PC-3 (cell line): ENCODE data around the gene SMAD1. TPM values are rescaled to one million over a fixed set of nuclear protein-coding genes. Genes with fewer than 3 reads are reported as not detected.

Source experiments
- ATAC-seq: fragments of 200-7000 bp; cut with Tn5 transposase; 2 replicates; pipeline ENCODE4 v1.9.1; 2020; ENCODE audit warnings: mild to moderate bottlenecking, moderate library complexity
- BruUV-seq: library from RNA; stranded (reverse); fragments of 400-500 nt; replicated peaks from 2 replicates; lab custom pipeline; 2021; lab: Mats Ljungman, UMichigan
- CTCF ChIA-PET: fragments of 300-600 bp; sonication (Branson Sonifier 250); formaldehyde crosslinking; loops from one replicate; lab custom pipeline; 2022; ENCODE audit warnings: antibody characterized with exemption; lab: Charles Lee
- POLR2A ChIA-PET: fragments of 300-600 bp; sonication (Branson Sonifier 250); formaldehyde crosslinking; loops from one replicate; lab custom pipeline; 2022; ENCODE audit warnings: antibody characterized with exemption; ENCODE audit not compliant: unreplicated experiment; lab: Charles Lee
- DNase-seq: peaks from one replicate; pipeline ENCODE4 v3.0.0-alpha.2; 2015
- H2AFZ ChIP-seq: fragments of 300-600 bp; sonication (generic); 2 replicates; pipeline ENCODE4 v1.6.0; 2016; ENCODE audit warnings: antibody characterized with exemption, low read length
- H3F3A ChIP-seq: fragments of 300-600 bp; sonication (generic); one replicate; pipeline ENCODE4 v1.6.0; 2017; ENCODE audit warnings: antibody characterized with exemption, low read length, control low read depth, mild to moderate bottlenecking; ENCODE audit not compliant: unreplicated experiment
- H3K27ac ChIP-seq: fragments of 300-600 bp; sonication (generic); 2 replicates; pipeline ENCODE4 v1.5.1; 2016; ENCODE audit warnings: mild to moderate bottlenecking, low read length
- H3K27me3 ChIP-seq: fragments of 300-600 bp; sonication (generic); 2 replicates; pipeline ENCODE4 v1.6.1; 2016; ENCODE audit warnings: low read length, mixed read lengths
- H3K36me3 ChIP-seq: fragments of 300-600 bp; sonication (generic); 2 replicates; pipeline ENCODE4 v1.6.1; 2016; ENCODE audit warnings: low read depth, mixed run types, low read length, mixed read lengths
- H3K4me1 ChIP-seq: fragments of 300-600 bp; sonication (generic); 2 replicates; pipeline ENCODE4 v1.5.1; 2016; ENCODE audit warnings: low read length; ENCODE audit not compliant: insufficient read depth
- H3K4me2 ChIP-seq: fragments of 300-600 bp; sonication (generic); 2 replicates; pipeline ENCODE4 v1.6.0; 2016; ENCODE audit warnings: low read length
- H3K4me3 ChIP-seq: fragments of 300-600 bp; sonication (generic); 2 replicates; pipeline ENCODE4 v1.5.1; 2016; ENCODE audit warnings: mild to moderate bottlenecking, low read length, mixed read lengths
- H3K79me2 ChIP-seq: fragments of 300-600 bp; sonication (generic); 2 replicates; pipeline ENCODE4 v1.6.1; 2017; ENCODE audit warnings: low read length, mixed read lengths
- H3K9ac ChIP-seq: fragments of 300-600 bp; sonication (generic); 2 replicates; pipeline ENCODE4 v1.6.0; 2016; ENCODE audit warnings: mild to moderate bottlenecking, low read length
- H3K9me2 ChIP-seq: fragments of 300-600 bp; sonication (generic); replicated peaks from 2 replicates; pipeline ENCODE4 v1.6.1; 2016; ENCODE audit warnings: mixed run types, low read length, mixed read lengths
- H3K9me3 ChIP-seq: fragments of 300-600 bp; sonication (generic); 2 replicates; pipeline ENCODE4 v1.6.1; 2016; ENCODE audit warnings: low read length, mixed read lengths
- H4K20me1 ChIP-seq: fragments of 300-600 bp; sonication (generic); 2 replicates; pipeline ENCODE4 v1.6.1; 2016; ENCODE audit warnings: low read length, mixed read lengths
- CTCF ChIP-seq: fragments of 300-600 bp; sonication (generic); conservative IDR thresholded peaks from 2 replicates; pipeline ENCODE4 v1.5.1; 2017; ENCODE audit warnings: antibody characterized with exemption, low read depth, mild to moderate bottlenecking, low read length
- EZH2 ChIP-seq: fragments of 300-600 bp; sonication (generic); IDR thresholded peaks from one replicate; pipeline ENCODE4 v1.6.1; 2017; ENCODE audit warnings: antibody characterized with exemption, mild to moderate bottlenecking, low read length; ENCODE audit not compliant: unreplicated experiment
- EZH2phosphoT487 ChIP-seq: fragments of 300-600 bp; sonication (generic); IDR thresholded peaks from 2 replicates; pipeline ENCODE4 v1.6.1; 2018; ENCODE audit warnings: mild to moderate bottlenecking, antibody characterized with exemption, low read length, borderline replicate concordance
- intact Hi-C: fragments of 100-400 bp; cut with micrococcal nuclease; formaldehyde crosslinking; loops from 2 replicates; pipeline ENCODE4 v1.9.0; 2023
- total RNA-seq: library from RNA; depleted of rRNA; stranded (reverse); fragments of >200 nt; gene quantifications from 2 replicates; pipeline ENCODE4 v1.2.3, GENCODE V29; 2014

SMAD1 gene
- total RNA-seq, 1 experiment from 2014 or later, result 13.3 TPM

DNA sequence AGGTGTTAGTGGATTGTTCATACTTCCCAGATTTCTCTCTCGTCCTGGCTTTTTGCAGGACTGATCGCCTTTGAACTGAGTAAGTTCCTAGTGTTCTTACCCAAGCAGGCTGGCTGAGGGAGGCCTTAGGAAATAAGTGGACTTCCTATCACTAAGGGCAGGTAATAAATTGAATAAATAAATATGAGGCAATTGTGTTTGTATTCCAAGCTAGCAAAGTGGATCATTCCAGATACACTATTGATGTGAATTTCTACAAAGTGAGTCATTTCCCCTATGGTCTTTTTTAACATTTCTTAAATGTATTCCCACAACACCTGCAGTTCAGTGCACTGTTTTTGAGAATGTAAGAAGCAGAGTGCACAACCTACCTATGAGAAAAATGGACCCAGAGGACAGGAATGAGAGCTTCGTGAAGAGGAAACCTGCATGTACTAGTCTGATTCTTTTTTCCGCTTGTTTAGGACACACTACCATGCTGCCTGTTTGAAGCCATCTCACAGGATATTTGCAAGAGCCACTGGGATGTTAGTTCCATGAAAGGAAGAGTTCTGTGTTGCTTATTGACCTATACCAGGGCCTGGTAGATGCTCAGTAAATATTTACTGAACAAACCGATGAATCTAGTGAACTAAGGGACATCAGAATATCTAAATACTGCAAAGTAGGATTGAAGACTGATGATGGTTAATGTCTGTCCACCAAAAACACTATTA lies 29.0 kb upstream of the SMAD1 start:
- no peaks in the 10 kb centered on the region for H3K9me2 ChIP-seq
- H3K4me2 ChIP-seq, result peak overlapping the region; percentile 62
- H3K27ac ChIP-seq, result peak overlapping the region; percentile 67
- no peak overlapping the region for H2AFZ ChIP-seq
- ChIA-PET POLR2A (no interaction called here), CTCF (no interaction called here)
- no peaks in the 10 kb centered on the region for H3F3A ChIP-seq
- no peak overlapping the region; the same call in 1 of the 2 replicates for H3K9ac ChIP-seq
- H3K9me3 ChIP-seq, result no peaks in the 10 kb centered on the region
- no TSS peak for BruUV-seq
- intact Hi-C loops, result no loop called here
- H3K27me3 ChIP-seq, result no peaks in the 10 kb centered on the region
- H3K36me3 ChIP-seq, result no peaks in the 10 kb centered on the region
- no peak for TF ChIP-seq EZH2phosphoT487
- TF ChIP-seq CTCF, result no peak
- TF ChIP-seq EZH2, result no peak
- H4K20me1 ChIP-seq, result no peaks in the 10 kb centered on the region
- H3K4me3 ChIP-seq, result no peak overlapping the region
- H3K79me2 ChIP-seq, result no peaks in the 10 kb centered on the region
- ATAC-seq (peak; percentile 88), DNase-seq (peak; percentile 86)
- H3K4me1 ChIP-seq, result peaks cover 29% of the 10 kb centered on the region

GRCh38 chr4:145453163-145453520 lies 28.5 kb upstream of the SMAD1 start:
- Histone ChIP-seq H3K4me1 (peaks cover 29% of the 10 kb centered on the region), H3K36me3 (no peaks in the 10 kb centered on the region), H4K20me1 (no peaks in the 10 kb centered on the region), H3F3A (no peaks in the 10 kb centered on the region), H3K9me2 (no peaks in the 10 kb centered on the region), H3K4me2 (peak overlapping the region; percentile 62), H3K27ac (peak overlapping the region; percentile 67), H3K9ac (no peak overlapping the region; the same call in 1 of the 2 replicates), H3K79me2 (no peaks in the 10 kb centered on the region), H3K4me3 (no peak overlapping the region), H3K27me3 (no peaks in the 10 kb centered on the region), H2AFZ (no peak overlapping the region), H3K9me3 (no peaks in the 10 kb centered on the region)
- intact Hi-C loops, result no loop called here
- DNase-seq (peak; percentile 40), ATAC-seq (peak; percentile 25)
- TF ChIP-seq CTCF, result no peak
- TF ChIP-seq EZH2, result no peak
- TF ChIP-seq EZH2phosphoT487, result no peak
- ChIA-PET POLR2A (no interaction called here), CTCF (no interaction called here)
- BruUV-seq, result no TSS peak

GRCh38 chr4:145473203-145473602 lies 8.4 kb upstream of the SMAD1 start:
- Histone ChIP-seq H3K36me3 (no peaks in the 10 kb centered on the region), H3K79me2 (no peaks in the 10 kb centered on the region), H3K9me3 (no peaks in the 10 kb centered on the region), H3K27me3 (no peaks in the 10 kb centered on the region), H4K20me1 (no peaks in the 10 kb centered on the region), H3F3A (no peaks in the 10 kb centered on the region), H3K9me2 (no peaks in the 10 kb centered on the region), H3K4me1 (no peaks in the 10 kb centered on the region), H2AFZ (no peak overlapping the region), H3K4me2 (no peak overlapping the region), H3K27ac (no peak overlapping the region), H3K9ac (no peak overlapping the region), H3K4me3 (no peak overlapping the region)
- no TSS peak for BruUV-seq
- ATAC-seq (no peak), DNase-seq (no peak)
- intact Hi-C loops, result no loop called here
- ChIA-PET CTCF (no interaction called here), POLR2A (no interaction called here)
- TF ChIP-seq CTCF, result no peak
- no peak for TF ChIP-seq EZH2
- no peak for TF ChIP-seq EZH2phosphoT487
